Loucy (cell line): ENCODE measurements around the gene ZNF132.
A peak's percentile ranks its signal among the peaks of the same experiment; 100 is the strongest.

Experiments used
- H2AFZ ChIP-seq: fragments of 200-600 bp; sonication (generic); 2 replicates; pipeline ENCODE4 v1.6.0; 2016; ENCODE audit warnings: antibody characterized with exemption, mild to moderate bottlenecking, low read length, moderate library complexity
- H3F3A ChIP-seq: fragments of 200-600 bp; 2 replicates; pipeline ENCODE4 v1.6.0; 2016; ENCODE audit warnings: antibody characterized with exemption, low read depth, mild to moderate bottlenecking
- H3K27me3 ChIP-seq: fragments of 200-600 bp; sonication (generic); 2 replicates; pipeline ENCODE4 v1.6.1; 2014; ENCODE audit warnings: low read length, mild to moderate bottlenecking; ENCODE audit not compliant: insufficient read depth, poor library complexity, severe bottlenecking
- H3K36me3 ChIP-seq: fragments of 200-600 bp; sonication (generic); 2 replicates; pipeline ENCODE4 v1.6.1; 2016; ENCODE audit warnings: low read length; ENCODE audit not compliant: insufficient read depth
- H3K4me1 ChIP-seq: fragments of 200-600 bp; sonication (generic); 2 replicates; pipeline ENCODE4 v1.5.1; 2014; ENCODE audit warnings: low read length, mild to moderate bottlenecking; ENCODE audit not compliant: insufficient read depth, poor library complexity, severe bottlenecking
- H3K4me2 ChIP-seq: fragments of 200-600 bp; sonication (generic); 2 replicates; pipeline ENCODE4 v1.6.0; 2014; ENCODE audit warnings: antibody characterized with exemption, low read length, low read depth, mild to moderate bottlenecking; ENCODE audit not compliant: poor library complexity, severe bottlenecking
- H3K4me3 ChIP-seq: fragments of 200-600 bp; sonication (generic); 2 replicates; pipeline ENCODE4 v1.5.1; 2014; ENCODE audit warnings: low read length, mild to moderate bottlenecking, mixed read lengths; ENCODE audit not compliant: poor library complexity, severe bottlenecking
- H3K79me2 ChIP-seq: fragments of 200-600 bp; sonication (generic); 2 replicates; pipeline ENCODE4 v1.6.1; 2014; ENCODE audit warnings: low read length; ENCODE audit not compliant: insufficient read depth
- H3K9ac ChIP-seq: fragments of 200-600 bp; sonication (generic); 2 replicates; pipeline ENCODE4 v1.6.0; 2014; ENCODE audit warnings: mild to moderate bottlenecking, low read depth, low read length, moderate library complexity; ENCODE audit not compliant: poor library complexity, severe bottlenecking
- H3K9me2 ChIP-seq: fragments of 200-600 bp; sonication (generic); replicated peaks from 2 replicates; pipeline ENCODE4 v1.6.1; 2016; ENCODE audit warnings: low read depth, low read length, mixed read lengths
- H3K9me3 ChIP-seq: fragments of 200-600 bp; sonication (generic); 2 replicates; pipeline ENCODE4 v1.6.1; 2014; ENCODE audit warnings: mild to moderate bottlenecking, antibody characterized with exemption, low read length, low read depth; ENCODE audit not compliant: insufficient read depth
- H4K20me1 ChIP-seq: fragments of 200-600 bp; sonication (generic); 2 replicates; pipeline ENCODE4 v1.6.0; 2014; ENCODE audit warnings: antibody characterized with exemption, low read length, mild to moderate bottlenecking; ENCODE audit not compliant: insufficient read depth, poor library complexity, severe bottlenecking
- CTCF ChIP-seq: fragments of 200-600 bp; sonication (generic); conservative IDR thresholded peaks from 2 replicates; pipeline ENCODE4 v1.5.1; 2014; ENCODE audit warnings: mild to moderate bottlenecking, antibody characterized with exemption, low read length
- EZH2phosphoT487 ChIP-seq: fragments of 200-600 bp; IDR thresholded peaks from 2 replicates; pipeline ENCODE4 v1.6.1; 2018; ENCODE audit warnings: antibody characterized with exemption, mild to moderate bottlenecking, moderate library complexity, borderline replicate concordance

ZNF132 gene

GRCh38 chr19:58479736-58480480, 40.0 kb upstream of the ZNF132 start:
- Histone ChIP-seq H3K9me3 (no peaks in the 10 kb centered on the region), H3K36me3 (no peaks in the 10 kb centered on the region), H3K9me2 (no peaks in the 10 kb centered on the region), H3K4me1 (peaks cover 20% of the 10 kb centered on the region), H4K20me1 (no peaks in the 10 kb centered on the region), H3K9ac (no peak overlapping the region), H2AFZ (no peak overlapping the region), H3K27me3 (no peaks in the 10 kb centered on the region), H3K4me2 (no peak overlapping the region), H3K4me3 (no peak overlapping the region), H3F3A (no peaks in the 10 kb centered on the region), H3K79me2 (no peaks in the 10 kb centered on the region)
- TF ChIP-seq EZH2phosphoT487: no peak
- TF ChIP-seq CTCF: no peak

GRCh38 chr19:58479303-58479702, 39.4 kb upstream of the ZNF132 start:
- no peaks in the 10 kb centered on the region for H4K20me1 ChIP-seq
- H3F3A ChIP-seq: no peaks in the 10 kb centered on the region
- H3K9me2 ChIP-seq: no peaks in the 10 kb centered on the region
- no peak overlapping the region for H2AFZ ChIP-seq
- TF ChIP-seq EZH2phosphoT487 (no peak), CTCF (no peak)
- H3K36me3 ChIP-seq: no peaks in the 10 kb centered on the region
- H3K9ac ChIP-seq: no peak overlapping the region
- H3K27me3 ChIP-seq: no peaks in the 10 kb centered on the region
- no peak overlapping the region for H3K4me2 ChIP-seq
- no peak overlapping the region for H3K4me3 ChIP-seq
- no peaks in the 10 kb centered on the region for H3K79me2 ChIP-seq
- no peaks in the 10 kb centered on the region for H3K9me3 ChIP-seq
- H3K4me1 ChIP-seq: peaks cover 24% of the 10 kb centered on the region

GRCh38 chr19:58477871-58478270, 37.9 kb upstream of the ZNF132 start:
- Histone ChIP-seq H3K4me3 (no peak overlapping the region), H4K20me1 (no peaks in the 10 kb centered on the region), H2AFZ (no peak overlapping the region), H3K36me3 (peaks cover 2% of the 10 kb centered on the region; the same call in 1 of the 2 replicates), H3K9ac (peak overlapping the region; percentile 88), H3F3A (no peaks in the 10 kb centered on the region), H3K4me1 (peaks cover 24% of the 10 kb centered on the region), H3K9me2 (no peaks in the 10 kb centered on the region), H3K4me2 (peak overlapping the region; percentile 83), H3K27me3 (no peaks in the 10 kb centered on the region), H3K79me2 (no peaks in the 10 kb centered on the region), H3K9me3 (no peaks in the 10 kb centered on the region)
- TF ChIP-seq EZH2phosphoT487 (no peak), CTCF (no peak)
